ENCODE measurements around the gene CALCR.

The CALCR gene

GRCh38 chr7:93430917-93431588 is 143.5 kb downstream of the CALCR start:
- TF ChIP-seq GATA2 (IDR thresholded peaks at IDR 0.05; ENCODE audit: low read depth, low read length) (no peak), GATA3 (IDR thresholded peaks at IDR 0.05; ENCODE audit: low read depth, low read length) (no peak)

- no peak for TF ChIP-seq GATA2 (IDR thresholded peaks at IDR 0.05; ENCODE audit: low read depth, low read length)
Observed at GRCh38 chr7:93429563-93429962, 145.0 kb downstream of the CALCR start.

- no peak for TF ChIP-seq GATA2 (IDR thresholded peaks at IDR 0.05; ENCODE audit: low read depth, low read length)
- no peak for TF ChIP-seq GATA3 (IDR thresholded peaks at IDR 0.05; ENCODE audit: low read depth, low read length)
Observed at GRCh38 chr7:93427107-93427506, 147.4 kb downstream of the CALCR start.

GRCh38 chr7:93426155-93426696 is 148.3 kb downstream of the CALCR start:
- TF ChIP-seq GATA3 (IDR thresholded peaks at IDR 0.05; ENCODE audit: low read depth, low read length) (no peak), GATA2 (IDR thresholded peaks at IDR 0.05; ENCODE audit: low read depth, low read length) (no peak)

GRCh38 chr7:93414574-93414973 is 159.9 kb downstream of the CALCR start:
- TF ChIP-seq GATA2 (IDR thresholded peaks at IDR 0.05; ENCODE audit: low read depth, low read length) (no peak), GATA3 (IDR thresholded peaks at IDR 0.05; ENCODE audit: low read depth, low read length) (no peak)

GRCh38 chr7:93409324-93409723 is 165.2 kb downstream of the CALCR start:
- TF ChIP-seq GATA2 (IDR thresholded peaks at IDR 0.05; ENCODE audit: low read depth, low read length) (no peak), GATA3 (IDR thresholded peaks at IDR 0.05; ENCODE audit: low read depth, low read length) (no peak)

- TF ChIP-seq GATA2 (IDR thresholded peaks at IDR 0.05; ENCODE audit: low read depth, low read length) (no peak), GATA3 (IDR thresholded peaks at IDR 0.05; ENCODE audit: low read depth, low read length) (no peak)
Observed at GRCh38 chr7:93407239-93407638, 167.3 kb downstream of the CALCR start.

GRCh38 chr7:93402944-93403343 is 171.6 kb downstream of the CALCR start:
- TF ChIP-seq GATA2 (IDR thresholded peaks at IDR 0.05; ENCODE audit: low read depth, low read length) (no peak), GATA3 (IDR thresholded peaks at IDR 0.05; ENCODE audit: low read depth, low read length) (no peak)

GRCh38 chr7:93399642-93400041 is 174.9 kb downstream of the CALCR start:
- TF ChIP-seq GATA2 (IDR thresholded peaks at IDR 0.05; ENCODE audit: low read depth, low read length) (no peak), GATA3 (IDR thresholded peaks at IDR 0.05; ENCODE audit: low read depth, low read length) (no peak)

GRCh38 chr7:93392984-93393383 is 181.5 kb downstream of the CALCR start:
- no peak for TF ChIP-seq GATA3 (IDR thresholded peaks at IDR 0.05; ENCODE audit: low read depth, low read length)
- no peak for TF ChIP-seq GATA2 (IDR thresholded peaks at IDR 0.05; ENCODE audit: low read depth, low read length)

GRCh38 chr7:93390660-93391059 is 183.9 kb downstream of the CALCR start:
- no peak for TF ChIP-seq GATA3 (IDR thresholded peaks at IDR 0.05; ENCODE audit: low read depth, low read length)
- no peak for TF ChIP-seq GATA2 (IDR thresholded peaks at IDR 0.05; ENCODE audit: low read depth, low read length)

- no peak for TF ChIP-seq GATA2 (IDR thresholded peaks at IDR 0.05; ENCODE audit: low read depth, low read length)
- TF ChIP-seq GATA3 (IDR thresholded peaks at IDR 0.05; ENCODE audit: low read depth, low read length): no peak
Observed at GRCh38 chr7:93382362-93382761, 192.2 kb downstream of the CALCR start.

- TF ChIP-seq GATA2 (IDR thresholded peaks at IDR 0.05; ENCODE audit: low read depth, low read length): no peak
Observed at GRCh38 chr7:93378131-93378760, 196.3 kb downstream of the CALCR start.

GRCh38 chr7:93375603-93376002 is 198.9 kb downstream of the CALCR start:
- TF ChIP-seq GATA3 (IDR thresholded peaks at IDR 0.05; ENCODE audit: low read depth, low read length) (no peak), GATA2 (IDR thresholded peaks at IDR 0.05; ENCODE audit: low read depth, low read length) (no peak)
